Heart right ventricle (tissue), 16 donors: ENCODE results near the gene MPV17. TPM values are rescaled to one million over a fixed set of nuclear protein-coding genes. Genes with fewer than 3 reads are reported as not detected.
A peak's percentile ranks its signal among the peaks of the same experiment; 100 is the strongest.

ENCODE experiments used
- ATAC-seq, 8 donors: fragments of 200-7000 bp; cut with Tn5 transposase; one replicate each; pipeline ENCODE4 v1.9.1; 2020; ENCODE audit warnings: mild to moderate bottlenecking in 8 of 8, moderate library complexity in 8 of 8, moderate number of reproducible peaks in 1 of 8
- DNase-seq, 2 donors: peaks; one replicate each; pipeline ENCODE4 v3.0.0-alpha.2; 2020
- H3K27ac ChIP-seq, 10 donors: fragments of 200-600 bp; sonication (generic) in 2 of 10; one replicate each; pipeline versions ENCODE4 v1.5.0 to v1.8.0; 2020 to 2022; ENCODE audit warnings: mild to moderate bottlenecking in 3 of 10
- H3K27me3 ChIP-seq, 7 donors: fragments of 200-600 bp; one replicate each; pipeline ENCODE4 v1.8.0; 2021 to 2022; ENCODE audit warnings: mild to moderate bottlenecking in 2 of 7
- H3K36me3 ChIP-seq, 9 donors: fragments of 200-600 bp; sonication (generic) in 1 of 9; one replicate each; pipeline versions ENCODE4 v1.5.0 to v1.8.0; 2020 to 2022; ENCODE audit warnings: mild to moderate bottlenecking in 2 of 9
- H3K4me1 ChIP-seq, 9 donors: fragments of 200-600 bp; sonication (generic) in 1 of 9; one replicate each; pipeline versions ENCODE4 v1.5.0 to v1.8.0; 2020 to 2022; ENCODE audit warnings: mild to moderate bottlenecking in 4 of 9
- H3K4me3 ChIP-seq, 10 donors: fragments of 200-600 bp; sonication (generic) in 2 of 10; one replicate each; pipeline versions ENCODE4 v1.5.0 to v1.8.0; 2020 to 2022; ENCODE audit warnings: mild to moderate bottlenecking in 7 of 10, moderate library complexity in 2 of 10
- H3K9me3 ChIP-seq, 11 donors: fragments of 200-600 bp in 10 of 11; sonication (generic) in 2 of 11; one replicate each; pipeline versions ENCODE4 v1.5.0 to v1.8.0; 2013 to 2022; ENCODE audit warnings: mild to moderate bottlenecking in 2 of 11, control low read depth in 1 of 11, moderate library complexity in 1 of 11
- CTCF ChIP-seq, 9 donors: fragments of 200-600 bp; sonication (generic) in 2 of 9; IDR thresholded peaks; one replicate each; pipeline versions ENCODE4 v1.5.0 to v1.8.0; 2021 to 2022; ENCODE audit warnings: antibody characterized with exemption in 9 of 9, mild to moderate bottlenecking in 5 of 9, moderate library complexity in 1 of 9
- WGBS, 2 donors: extraction: QIAGEN DNeasy Blood & Tissue Kit; methylation state at CpG; one replicate each; pipeline ENCODE4 v1.1.7; 2013; ENCODE audit warnings: inconsistent platforms in 1 of 2; 5-methylcytosine and 5-hydroxymethylcytosine counted together
- intact Hi-C, 10 donors: fragments of 100-400 bp; cut with DNase I; formaldehyde crosslinking; loops; one replicate each; pipeline versions ENCODE4 v1.11.1 to v1.14.2; 2022
- polyA plus RNA-seq, 2 donors: library from polyadenylated mRNA; stranded (reverse); fragments of 200-250 nt; gene quantifications; one replicate each; pipeline ENCODE4 v1.2.3, GENCODE V29; 2013
- total RNA-seq, 10 donors: library from RNA; stranded (reverse); fragmentation: NEBNext Ultra II Directional in 3 of 10; extraction: Animal tissue kit (Norgen Biotek cat#: 25700) in 3 of 10; gene quantifications; one replicate each; pipeline versions ENCODE4 v1.2.1 to v1.2.4, GENCODE V29; 2021 to 2023
- donor health status: Arrhythmogenic right ventricular cardiomyopathy.
- donor health status: ischemic (EF 13 %, LVEDD 7.1; RV severe dilation, severe dysfunction).
- donor health status: healthy with polysubstance abuse.
- donor health status: DM: no; HTN: yes; CAD: no.
- donor health status: DM: no; HTN: no; CAD: no.
- donor health status: ischemic (EF 25% LVEDD 6.9; RV normal size, moderate dysfunction).
- donor health status: ischemic (EF 25% LVEDD 5.7; RV mildly dilated, moderate dysfunction).
- donor health status: healthy.
- donor health status: DM: yes; HTN: yes; CAD: no.
- donor health status: Ischemic cardiomyopathy.
- donor health status: ischemic (EF 35%, LVEDD 5.7; RV mildly dilated, moderate dysfunction).
- donor health status: nonischemic (EF 11% LVEDD 7.7; RV severe dilation, severe dysfunction).
- donor health status: DM: yes; HTN: yes; CAD: no.
- donor health status: PGD.
- donor health status: ischemic (EF 29% LVEDD 5.4; RV normal size, mild dysfunction).
- donor health status: nonischemic (EF 23%, LVEDD 6.1; RV moderate dilation, normal function).

MPV17 gene
- total and polyA plus RNA-seq, 12 donors: 40.8 to 220 (median 69.1) TPM

- Histone ChIP-seq H3K27me3 (peaks cover 0 to 43% (median 38%) of the 10 kb centered on the region in 7 donors), H3K4me3 (no peak overlapping the region), H3K4me1 (peaks cover 6 to 38% (median 23%) of the 10 kb centered on the region in 9 donors), H3K36me3 (peaks cover 0 to 75% (median 6%) of the 10 kb centered on the region in 9 donors), H3K27ac (no peak overlapping the region), H3K9me3 (no peaks in the 10 kb centered on the region)
- DNase-seq: no peak
- no peak for ATAC-seq
- TF ChIP-seq CTCF (IDR thresholded peaks at IDR 0.05): no peak
- WGBS, 2 donors: 35 to 43% methylated on average over 14 of the region's 14 CpGs
- intact Hi-C loops: loop anchor here in 4 of 10 donors (5.0 to 10.0 kb wide), 3 partner anchors 45 to 212 kb away; partner anchors contain the start of gene SLC30A3 (in 1 of the 4)
These were observed 15.7 kb downstream of the MPV17 start for GRCh38 chr2:27307287-27307544.

- Histone ChIP-seq H3K27me3 (peaks cover 0 to 43% (median 38%) of the 10 kb centered on the region in 7 donors), H3K4me1 (peaks cover 6 to 38% (median 23%) of the 10 kb centered on the region in 9 donors), H3K36me3 (peaks cover 0 to 73% (median 6%) of the 10 kb centered on the region in 9 donors), H3K9me3 (no peaks in the 10 kb centered on the region), H3K27ac (no peak overlapping the region), H3K4me3 (peak overlapping the region in 1 of 10 donors; percentile 12)
- 23 to 39% methylated on average over 51 of the region's 51 CpGs for WGBS, 2 donors
- DNase-seq (no peak), ATAC-seq (peak in 1 of 8 donors; percentile 28)
- no peak for TF ChIP-seq CTCF (IDR thresholded peaks at IDR 0.05)
- intact Hi-C loops: loop anchor here in 4 of 10 donors (5.0 to 10.0 kb wide), 3 partner anchors 44 to 212 kb away; partner anchors contain the start of gene SLC30A3 (in 1 of the 4)
These were observed 16.2 kb downstream of the MPV17 start for GRCh38 chr2:27306573-27307286.

- peaks cover 6 to 38% (median 23%) of the 10 kb centered on the region in 9 donors for H3K4me1 ChIP-seq
- ATAC-seq (peak in 1 of 8 donors; percentile 6), DNase-seq (no peak)
- 39 to 45% methylated on average over 26 of the region's 26 CpGs for WGBS, 2 donors
- H3K27me3 ChIP-seq: peaks cover 0 to 43% (median 38%) of the 10 kb centered on the region in 7 donors
- intact Hi-C loops: loop anchor here in 4 of 10 donors (5.0 to 10.0 kb wide), 3 partner anchors 44 to 211 kb away; partner anchors contain the start of gene SLC30A3 (in 1 of the 4)
- peak overlapping the region in 1 of 10 donors; percentile 12 for H3K4me3 ChIP-seq
- no peak for TF ChIP-seq CTCF (IDR thresholded peaks at IDR 0.05)
- no peaks in the 10 kb centered on the region for H3K9me3 ChIP-seq
- H3K27ac ChIP-seq: no peak overlapping the region
- peaks cover 0 to 70% (median 6%) of the 10 kb centered on the region in 9 donors for H3K36me3 ChIP-seq
These were observed 16.8 kb downstream of the MPV17 start for GRCh38 chr2:27306136-27306535.

- H3K36me3 ChIP-seq: peaks cover 0 to 75% (median 6%) of the 10 kb centered on the region in 9 donors
These were observed 17.4 kb downstream of the MPV17 start for GRCh38 chr2:27305516-27305915.

More at GRCh38 chr2:27305516-27305915, 17.4 kb downstream of the MPV17 start:
- intact Hi-C loops: loop anchor here in 4 of 10 donors (5.0 to 10.0 kb wide), 3 partner anchors 43 to 211 kb away; partner anchors contain the start of gene SLC30A3 (in 1 of the 4)
- WGBS, 2 donors: 93 to 94% methylated on average over 16 of the region's 16 CpGs
- TF ChIP-seq CTCF (IDR thresholded peaks at IDR 0.05): no peak
- Histone ChIP-seq H3K27ac (no peak overlapping the region), H3K4me1 (peaks cover 6 to 38% (median 23%) of the 10 kb centered on the region in 9 donors), H3K27me3 (peaks cover 0 to 43% (median 38%) of the 10 kb centered on the region in 7 donors), H3K9me3 (no peaks in the 10 kb centered on the region), H3K4me3 (no peak overlapping the region)
- DNase-seq (no peak), ATAC-seq (no peak)
